ENCODE results near the gene PWWP2B. TPM values are rescaled to one million over a fixed set of nuclear protein-coding genes. Genes with fewer than 3 reads are reported as not detected.

The PWWP2B gene
- total and polyA plus RNA-seq, 2 of the 13 experiments (the other 11 are each of a cell fraction or from before 2014, with no cell fraction given): 2.3 to 4.7 TPM

GRCh38 chr10:132458586-132459300 is 61.7 kb downstream of the PWWP2B start (continued):
- TF ChIP-seq, protein P1, sequence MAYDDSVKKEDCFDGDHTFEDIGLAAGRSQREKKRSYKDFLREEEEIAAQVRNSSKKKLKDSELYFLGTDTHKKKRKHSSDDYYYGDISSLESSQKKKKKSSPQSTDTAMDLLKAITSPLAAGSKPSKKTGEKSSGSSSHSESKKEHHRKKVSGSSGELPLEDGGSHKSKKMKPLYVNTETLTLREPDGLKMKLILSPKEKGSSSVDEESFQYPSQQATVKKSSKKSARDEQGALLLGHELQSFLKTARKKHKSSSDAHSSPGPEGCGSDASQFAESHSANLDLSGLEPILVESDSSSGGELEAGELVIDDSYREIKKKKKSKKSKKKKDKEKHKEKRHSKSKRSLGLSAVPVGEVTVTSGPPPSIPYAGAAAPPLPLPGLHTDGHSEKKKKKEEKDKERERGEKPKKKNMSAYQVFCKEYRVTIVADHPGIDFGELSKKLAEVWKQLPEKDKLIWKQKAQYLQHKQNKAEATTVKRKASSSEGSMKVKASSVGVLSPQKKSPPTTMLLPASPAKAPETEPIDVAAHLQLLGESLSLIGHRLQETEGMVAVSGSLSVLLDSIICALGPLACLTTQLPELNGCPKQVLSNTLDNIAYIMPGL (CRISPR knock-in tag; IDR thresholded peaks at IDR 0.05; ENCODE audit: borderline replicate concordance in 1 of 2, low read depth in 1 of 2): peak in 1 of 2 experiments; percentile 46; a peak in 2 of 4 replicates
- TF ChIP-seq ARID2 (CRISPR knock-in tag; IDR thresholded peaks at IDR 0.05; ENCODE audit: borderline replicate concordance) (no peak), ZNF607 (CRISPR knock-in tag; IDR thresholded peaks at IDR 0.05; ENCODE audit: borderline replicate concordance) (0 out of 2 replicates have a peak, but pooled peaks have one; percentile 56), ATF2 (CRISPR knock-in tag; IDR thresholded peaks at IDR 0.05) (no peak), ZNF253 (CRISPR knock-in tag; IDR thresholded peaks at IDR 0.05; ENCODE audit: borderline replicate concordance) (0 out of 2 replicates have a peak, but pooled peaks have one; percentile 41), SKIL (CRISPR knock-in tag; IDR thresholded peaks at IDR 0.05; ENCODE audit: borderline replicate concordance) (0 out of 2 replicates have a peak, but pooled peaks have one; percentile 22), NONO (IDR thresholded peaks at IDR 0.05) (no peak), NONO (CRISPR knock-in tag; conservative IDR thresholded peaks at IDR 0.05) (0 out of 2 replicates have a peak, but pooled peaks have one; percentile 40), BHLHE40 (IDR thresholded peaks at IDR 0.05; ENCODE audit: low read length) (peak; percentile 34; the same call in 1 of the 2 replicates), RELA (CRISPR knock-in tag; IDR thresholded peaks at IDR 0.05) (0 out of 2 replicates have a peak, but pooled peaks have one; percentile 52), THAP11 (CRISPR knock-in tag; IDR thresholded peaks at IDR 0.05) (0 out of 2 replicates have a peak, but pooled peaks have one; percentile 15), MAX (IDR thresholded peaks at IDR 0.05) (peak; percentile 81), RAD21 (CRISPR knock-in tag; IDR thresholded peaks at IDR 0.05) (peak; percentile 91), FOSL2 (CRISPR knock-in tag; IDR thresholded peaks at IDR 0.05) (peak; percentile 23; the same call in 1 of the 2 replicates), PCBP1 (IDR thresholded peaks at IDR 0.05; ENCODE audit: borderline replicate concordance, low read depth, low read length) (no peak), HOXA5 (CRISPR knock-in tag; IDR thresholded peaks at IDR 0.05) (no peak), SMARCE1 (IDR thresholded peaks at IDR 0.05; ENCODE audit: borderline replicate concordance) (no peak), GLI4 (CRISPR knock-in tag; IDR thresholded peaks at IDR 0.05; ENCODE audit: borderline replicate concordance) (no peak), NCOA2 (CRISPR knock-in tag; IDR thresholded peaks at IDR 0.05) (no peak), SOX6 (IDR thresholded peaks at IDR 0.05) (no peak), SOX6 (CRISPR knock-in tag; IDR thresholded peaks at IDR 0.05) (0 out of 2 replicates have a peak, but pooled peaks have one; percentile 13)
- TF ChIP-seq, protein P2, sequence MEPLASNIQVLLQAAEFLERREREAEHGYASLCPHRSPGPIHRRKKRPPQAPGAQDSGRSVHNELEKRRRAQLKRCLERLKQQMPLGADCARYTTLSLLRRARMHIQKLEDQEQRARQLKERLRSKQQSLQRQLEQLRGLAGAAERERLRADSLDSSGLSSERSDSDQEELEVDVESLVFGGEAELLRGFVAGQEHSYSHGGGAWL (CRISPR knock-in tag; IDR thresholded peaks at IDR 0.05): 0 out of 2 replicates have a peak, but pooled peaks have one; percentile 37
